ENCODE data around the gene PHF2. TPM values are rescaled to one million over a fixed set of nuclear protein-coding genes. Genes with fewer than 3 reads are reported as not detected.

Gene PHF2
- total and polyA plus RNA-seq, 2 of the 8 experiments (the other 6 are each of a cell fraction or from before 2014, with no cell fraction given), result 3.4 to 9.4 TPM

DNA sequence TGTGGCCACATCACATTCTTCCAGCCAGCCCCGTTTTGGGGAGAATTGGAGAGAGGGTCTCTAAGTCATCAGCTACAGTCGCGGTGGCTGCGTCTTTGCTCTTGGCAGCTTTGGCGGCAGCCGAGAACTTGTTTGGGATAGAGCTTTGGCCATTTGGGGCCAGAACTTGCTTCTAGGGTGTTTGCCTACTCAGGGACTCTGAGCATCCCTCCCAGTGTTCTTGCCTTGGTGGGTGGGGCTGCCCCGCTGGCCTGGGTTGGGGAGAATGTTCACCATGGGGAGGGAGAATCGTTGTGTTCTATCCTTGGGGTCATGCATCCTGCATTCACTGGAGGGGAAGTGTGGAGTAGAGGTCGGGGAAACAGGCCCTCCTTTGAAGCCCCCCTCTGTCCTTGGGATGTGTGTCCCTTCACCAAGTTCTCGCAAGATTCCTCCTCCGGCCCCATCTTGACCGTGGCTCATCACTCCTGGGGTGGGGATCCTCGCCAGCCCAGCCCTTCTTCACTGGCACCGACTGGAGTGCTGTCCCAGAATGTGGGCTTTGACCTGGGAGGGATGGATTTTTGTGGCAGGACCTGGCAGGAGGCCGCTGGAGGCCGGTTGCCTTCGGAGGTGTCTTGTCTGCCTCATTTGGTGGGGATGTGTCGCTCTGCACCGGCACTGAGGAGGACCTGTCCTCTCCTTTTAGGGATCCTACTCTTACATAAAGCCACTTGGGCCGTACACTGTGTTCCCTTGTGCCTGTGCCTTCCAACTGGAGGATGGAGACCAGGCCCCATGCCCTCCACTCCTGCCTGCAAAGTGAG lies 3.5 kb downstream of the PHF2 start (continued):
- TF ChIP-seq CTBP2 (IDR thresholded peaks at IDR 0.05; ENCODE audit: borderline replicate concordance, insufficient read depth, insufficient read length, low read length), result no peak
- no peak for TF ChIP-seq JUN (IDR thresholded peaks at IDR 0.05; ENCODE audit: low read depth, low read length)
- TF ChIP-seq POLR2AphosphoS5 (IDR thresholded peaks at IDR 0.05; ENCODE audit: low read depth, low read length), result no peak
- no peak for TF ChIP-seq SP2 (IDR thresholded peaks at IDR 0.05; ENCODE audit: low read length)
- TF ChIP-seq CEBPB (IDR thresholded peaks at IDR 0.05; ENCODE audit: low read depth, low read length), result no peak
- TF ChIP-seq EZH2 (IDR thresholded peaks at IDR 0.05; ENCODE audit: low read depth, low read length, severe bottlenecking), result no peak
- no peak for TF ChIP-seq EP300 (IDR thresholded peaks at IDR 0.05; ENCODE audit: borderline replicate concordance in 1 of 2, low read depth in 2 of 2, low read length in 2 of 2)

All from H1 (cell line).